ENCODE measurements around the gene CCDC61.

Gene CCDC61, protein sequence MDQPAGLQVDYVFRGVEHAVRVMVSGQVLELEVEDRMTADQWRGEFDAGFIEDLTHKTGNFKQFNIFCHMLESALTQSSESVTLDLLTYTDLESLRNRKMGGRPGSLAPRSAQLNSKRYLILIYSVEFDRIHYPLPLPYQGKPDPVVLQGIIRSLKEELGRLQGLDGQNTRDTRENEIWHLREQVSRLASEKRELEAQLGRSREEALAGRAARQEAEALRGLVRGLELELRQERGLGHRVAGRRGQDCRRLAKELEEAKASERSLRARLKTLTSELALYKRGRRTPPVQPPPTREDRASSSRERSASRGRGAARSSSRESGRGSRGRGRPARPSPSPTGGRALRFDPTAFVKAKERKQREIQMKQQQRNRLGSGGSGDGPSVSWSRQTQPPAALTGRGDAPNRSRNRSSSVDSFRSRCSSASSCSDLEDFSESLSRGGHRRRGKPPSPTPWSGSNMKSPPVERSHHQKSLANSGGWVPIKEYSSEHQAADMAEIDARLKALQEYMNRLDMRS

DNA sequence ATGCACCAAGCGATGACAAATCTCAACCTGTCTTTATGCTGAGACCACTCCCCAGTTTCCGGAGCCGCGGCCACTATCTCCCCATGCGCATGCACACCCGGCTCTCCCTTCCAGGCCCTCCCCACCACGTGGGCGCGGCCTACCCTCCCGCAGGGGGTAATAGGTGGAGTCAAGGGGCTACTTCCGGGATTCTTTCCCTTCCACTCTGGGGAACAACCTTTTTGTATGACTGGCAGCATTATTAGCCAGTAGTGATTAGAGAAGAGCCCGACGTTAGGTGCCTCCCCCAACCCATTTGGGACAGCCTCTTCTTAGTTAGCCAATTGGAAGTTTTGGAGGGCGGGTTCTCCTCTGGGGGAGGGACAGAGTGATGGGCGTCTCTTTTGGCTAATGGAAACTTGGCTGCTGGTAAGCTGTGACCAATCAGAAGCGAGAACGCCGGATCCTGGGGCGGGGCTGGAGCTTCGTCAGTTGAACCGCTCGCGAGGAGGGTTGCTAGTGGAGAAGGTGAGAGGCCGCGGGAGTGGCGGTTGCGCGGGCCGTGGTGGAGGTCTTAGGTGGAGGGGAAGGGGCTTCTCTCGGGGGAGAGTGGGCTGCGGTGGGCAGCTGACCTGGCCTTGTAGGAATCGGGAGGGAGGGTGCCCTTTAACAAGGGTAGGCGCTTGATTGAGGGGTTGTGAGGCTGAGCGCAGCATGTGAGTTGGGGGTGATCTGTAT, at the start of gene CCDC61:
Gene CCDC61 (plus strand): TSS at position 470 of the 717 bp plus-strand sequence. CDS start 7,552 bp downstream, outside the sequence.
- in situ Hi-C loops (cut with HindIII; ENCODE audit: low sequenced_read_pairs): loop anchor here (5.0 kb wide), 1 partner anchor 38 kb away; no protein-coding TSS in a partner anchor

DNA sequence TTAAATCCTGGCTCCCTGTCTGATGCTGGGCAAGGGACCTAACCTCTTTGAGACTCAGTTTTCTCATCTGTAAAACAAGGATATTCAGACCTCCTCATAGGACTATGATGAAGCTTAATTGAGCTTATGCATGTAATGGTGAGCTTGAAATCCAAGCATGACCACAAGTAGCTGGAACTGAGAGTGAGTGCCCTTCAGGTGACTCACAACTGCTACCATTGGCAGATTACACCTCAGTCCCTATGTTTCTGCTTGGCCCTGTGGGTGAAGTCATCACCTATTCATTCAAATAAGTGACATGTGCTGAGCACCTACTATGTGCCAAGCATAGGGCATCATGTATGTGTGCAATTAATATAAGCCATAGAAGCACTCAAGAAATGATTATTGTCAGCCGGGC, 47.3 kb upstream of the CCDC61 start:
- in situ Hi-C loops (cut with HindIII; ENCODE audit: low sequenced_read_pairs): no loop called here

DNA sequence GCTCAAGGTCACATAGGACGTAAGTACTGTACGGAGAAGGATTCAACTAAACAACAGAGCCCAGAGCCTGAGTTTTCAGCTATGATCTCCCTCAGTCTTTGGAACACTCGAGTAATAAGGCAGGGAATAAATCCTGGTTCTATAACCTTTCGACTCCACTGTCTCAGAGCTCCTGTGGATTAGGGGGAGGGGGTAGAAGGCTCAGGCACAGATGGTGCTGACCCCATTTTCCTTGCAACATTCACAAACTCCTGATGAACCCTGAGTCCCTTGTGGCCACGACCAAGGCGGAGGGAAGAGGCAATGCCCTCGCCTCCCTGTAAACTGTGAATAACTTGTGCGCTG, 43.0 kb upstream of the CCDC61 start:
- in situ Hi-C loops (cut with HindIII; ENCODE audit: low sequenced_read_pairs): no loop called here

DNA sequence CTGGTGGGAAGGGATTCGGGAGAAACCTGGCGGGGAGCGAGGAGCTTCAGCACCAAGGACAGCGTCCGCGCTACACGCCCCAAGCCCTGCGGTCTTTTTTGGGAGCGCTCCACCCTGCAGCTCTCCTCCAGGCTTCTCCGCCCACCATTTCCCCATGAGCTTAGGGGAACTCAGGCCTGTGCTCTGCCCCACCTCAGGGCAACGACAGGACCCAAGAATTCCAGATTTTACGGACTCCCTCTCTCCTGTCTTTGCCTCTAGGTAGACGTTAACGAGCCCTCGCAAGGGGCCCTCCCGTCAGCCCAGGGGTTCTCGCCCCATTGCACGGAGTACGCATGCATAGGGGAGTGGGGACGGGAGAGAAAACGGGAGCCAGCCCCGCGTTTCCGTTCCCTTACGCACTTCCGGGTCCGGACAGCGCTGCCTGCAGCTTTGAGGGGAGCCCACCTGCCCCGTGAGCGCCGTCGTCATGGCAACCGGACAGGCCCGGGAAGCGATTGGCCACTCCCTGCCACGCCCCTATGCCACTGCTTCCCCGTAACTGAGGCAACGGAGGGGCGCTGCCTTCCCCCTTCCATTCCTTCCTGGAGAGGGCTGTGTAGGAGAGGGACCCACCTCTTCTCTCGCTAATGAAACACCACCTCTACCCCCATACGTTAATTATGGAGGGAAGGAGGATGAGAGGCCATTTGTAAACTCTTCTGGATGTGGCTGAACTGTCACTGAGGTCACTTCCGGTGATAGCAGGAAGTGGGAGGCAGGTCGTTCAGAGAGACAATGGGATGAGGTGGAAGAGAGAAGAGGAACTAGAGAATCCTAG, 42.4 kb upstream of the CCDC61 start:
- in situ Hi-C loops (cut with HindIII; ENCODE audit: low sequenced_read_pairs): no loop called here

DNA sequence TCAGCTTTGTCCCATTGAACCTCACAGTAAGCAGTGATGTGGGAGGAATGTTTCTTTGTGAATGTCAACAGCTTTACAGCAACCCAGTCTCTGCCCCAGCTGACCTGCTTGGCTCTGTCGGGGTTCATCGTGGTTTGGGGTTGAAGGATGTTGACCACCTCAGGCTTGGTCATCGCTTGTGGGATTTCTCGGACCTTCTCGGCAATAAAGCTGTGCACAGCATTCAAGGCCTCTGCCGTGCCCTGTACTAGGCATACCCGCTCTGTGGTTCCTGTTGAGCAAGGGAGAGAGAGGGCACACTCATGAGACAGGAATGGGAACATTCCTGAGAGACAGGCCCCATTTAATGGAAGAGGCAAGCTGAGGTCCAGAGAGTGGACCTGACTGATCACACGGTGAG, 41.6 kb upstream of the CCDC61 start:
- in situ Hi-C loops (cut with HindIII; ENCODE audit: low sequenced_read_pairs): no loop called here

DNA sequence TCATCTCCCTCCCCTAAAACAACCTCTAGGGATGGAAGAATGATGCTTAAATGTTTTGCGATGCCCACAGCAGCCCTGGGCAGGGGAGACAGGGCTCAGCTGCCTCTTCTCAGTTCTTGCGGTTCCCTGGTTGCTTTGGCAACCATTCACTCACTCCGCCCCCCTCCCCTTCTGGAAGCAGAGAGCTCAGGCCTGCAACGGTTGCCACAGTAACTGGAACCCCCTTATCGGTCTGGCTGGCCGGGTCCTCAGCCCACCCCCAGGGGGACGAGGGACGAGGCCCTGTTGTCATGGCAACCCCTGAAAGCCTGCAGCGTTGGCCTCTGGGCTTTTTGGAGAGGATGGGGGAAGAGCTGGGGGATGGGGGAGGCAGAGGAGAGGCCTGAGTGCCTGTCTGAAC, 41.1 kb upstream of the CCDC61 start:
- in situ Hi-C loops (cut with HindIII; ENCODE audit: low sequenced_read_pairs): no loop called here

DNA sequence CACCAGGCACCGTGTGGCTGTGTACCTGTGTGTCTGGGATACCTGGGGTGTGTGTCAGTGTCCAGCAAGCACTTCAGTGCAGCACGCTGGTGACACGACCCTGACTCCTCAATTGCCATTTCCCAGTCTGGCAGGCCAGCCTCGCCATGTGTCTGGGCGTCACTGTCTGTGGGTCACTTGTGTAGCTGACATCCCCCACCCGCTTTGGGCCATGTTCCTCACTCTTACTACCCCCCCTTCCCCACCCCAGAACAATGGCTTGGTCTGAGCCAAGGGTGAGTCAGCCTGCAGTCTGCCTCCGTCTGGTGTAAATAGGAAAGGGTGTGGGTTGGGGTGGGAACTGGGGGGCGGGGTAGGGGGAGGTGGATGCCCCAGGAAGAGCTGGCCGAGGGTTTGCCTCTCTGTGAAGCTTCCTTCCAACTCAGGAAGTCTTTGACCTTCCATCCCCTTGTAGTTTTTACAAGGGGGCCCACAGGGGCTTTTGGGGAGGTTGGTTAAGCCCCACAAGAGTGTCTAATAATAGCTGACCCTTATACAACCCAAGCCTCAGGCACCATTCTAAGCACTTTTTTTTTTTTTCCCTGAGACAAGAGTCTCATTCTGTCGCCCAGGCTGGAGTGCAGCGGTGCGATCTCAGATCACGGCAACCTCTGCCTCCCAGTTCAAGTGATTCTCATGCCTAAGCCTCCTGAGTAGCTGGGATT, 39.2 kb upstream of the CCDC61 start:
- in situ Hi-C loops (cut with HindIII; ENCODE audit: low sequenced_read_pairs): loop anchor here (5.0 kb wide), 2 partner anchors 41 to 49 kb away; partner anchors contain the start of gene CCDC61

DNA sequence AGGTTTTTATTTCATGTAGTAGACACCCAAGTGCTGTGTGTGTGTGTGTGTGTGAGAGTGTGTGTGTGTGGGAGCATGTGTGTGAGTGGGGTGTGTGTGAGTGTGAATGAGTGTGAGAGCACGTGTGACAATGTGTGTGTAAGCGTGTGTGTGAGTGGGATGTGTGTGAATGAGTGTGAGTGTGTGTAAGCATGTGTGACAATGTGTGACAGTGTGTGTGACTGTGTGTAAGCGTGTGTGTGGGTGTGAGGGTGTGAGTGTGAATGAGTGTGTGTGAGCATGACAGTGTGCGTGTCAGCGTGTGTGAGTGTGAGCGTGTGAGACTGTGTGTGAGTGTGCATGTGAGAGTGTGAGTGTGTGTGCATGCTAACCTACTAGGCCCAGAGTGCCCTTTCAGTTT, 36.9 kb upstream of the CCDC61 start:
- in situ Hi-C loops (cut with HindIII; ENCODE audit: low sequenced_read_pairs): loop anchor here (5.0 kb wide), 2 partner anchors 39 to 51 kb away; partner anchors contain the start of gene CCDC61

DNA sequence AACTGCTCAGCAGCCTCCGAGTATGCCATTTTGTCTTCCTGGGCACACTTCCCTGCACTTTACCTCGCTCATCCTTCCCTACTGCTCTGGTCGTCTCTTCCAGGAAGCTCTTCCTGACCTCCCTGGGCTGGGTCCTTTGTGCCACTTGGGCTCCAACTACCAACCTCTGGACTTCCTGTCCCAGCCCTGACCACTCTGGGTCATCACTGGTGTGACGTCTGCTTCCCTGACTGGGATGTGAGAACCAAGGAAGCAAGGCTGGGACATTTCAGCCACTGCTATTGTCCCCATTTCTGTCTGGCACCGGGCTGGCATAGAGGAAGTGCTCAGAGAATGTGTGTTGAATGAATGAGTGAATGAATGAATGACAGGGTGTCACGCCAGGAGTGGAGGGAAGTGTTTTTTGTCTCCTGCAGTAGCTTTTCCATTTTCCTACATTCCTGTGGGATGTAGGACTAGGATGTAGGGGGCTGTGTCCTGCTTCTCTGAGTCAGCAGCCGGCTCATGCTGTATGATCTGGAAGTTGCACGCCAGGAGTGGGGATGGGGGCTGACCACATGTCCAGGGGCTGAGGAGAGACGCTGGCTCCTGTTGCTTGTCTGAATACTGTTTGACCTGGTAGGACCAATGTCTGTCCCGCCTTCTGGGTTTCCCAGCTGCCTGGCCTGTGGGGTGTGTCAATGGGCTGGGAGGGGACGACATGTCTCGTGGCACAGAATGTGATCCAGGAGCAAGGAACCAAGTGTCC, 36.3 kb upstream of the CCDC61 start:
- in situ Hi-C loops (cut with HindIII; ENCODE audit: low sequenced_read_pairs): loop anchor here (5.0 kb wide), 2 partner anchors 38 to 52 kb away; partner anchors contain the start of gene CCDC61

DNA sequence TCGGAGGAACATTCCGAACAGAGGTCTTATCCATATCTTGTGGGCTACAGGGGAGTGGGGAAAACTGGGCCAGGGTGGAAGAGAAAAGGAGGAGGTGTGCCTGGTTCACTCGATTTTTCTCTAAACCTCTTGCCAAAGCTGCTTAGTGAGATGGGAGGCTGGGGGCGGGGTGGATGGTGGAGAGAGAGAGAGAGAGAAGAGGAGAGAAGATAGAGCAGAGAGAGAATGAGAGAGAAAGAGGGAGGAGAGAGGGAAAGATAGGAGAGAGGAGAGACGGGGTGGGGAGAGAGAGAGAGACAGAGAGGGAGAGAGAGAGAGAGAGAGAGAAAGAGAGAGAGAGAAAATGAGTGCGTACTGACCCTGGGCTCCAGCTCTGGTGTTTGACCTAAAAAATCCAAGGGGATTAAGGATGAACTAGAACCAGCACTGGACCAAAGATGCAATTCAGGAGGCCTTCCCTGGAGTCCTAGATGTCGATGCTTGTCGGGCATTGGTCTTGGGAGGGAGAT, 35.7 kb upstream of the CCDC61 start:
- in situ Hi-C loops (cut with HindIII; ENCODE audit: low sequenced_read_pairs): loop anchor here (5.0 kb wide), 2 partner anchors 38 to 52 kb away; partner anchors contain the start of gene CCDC61

DNA sequence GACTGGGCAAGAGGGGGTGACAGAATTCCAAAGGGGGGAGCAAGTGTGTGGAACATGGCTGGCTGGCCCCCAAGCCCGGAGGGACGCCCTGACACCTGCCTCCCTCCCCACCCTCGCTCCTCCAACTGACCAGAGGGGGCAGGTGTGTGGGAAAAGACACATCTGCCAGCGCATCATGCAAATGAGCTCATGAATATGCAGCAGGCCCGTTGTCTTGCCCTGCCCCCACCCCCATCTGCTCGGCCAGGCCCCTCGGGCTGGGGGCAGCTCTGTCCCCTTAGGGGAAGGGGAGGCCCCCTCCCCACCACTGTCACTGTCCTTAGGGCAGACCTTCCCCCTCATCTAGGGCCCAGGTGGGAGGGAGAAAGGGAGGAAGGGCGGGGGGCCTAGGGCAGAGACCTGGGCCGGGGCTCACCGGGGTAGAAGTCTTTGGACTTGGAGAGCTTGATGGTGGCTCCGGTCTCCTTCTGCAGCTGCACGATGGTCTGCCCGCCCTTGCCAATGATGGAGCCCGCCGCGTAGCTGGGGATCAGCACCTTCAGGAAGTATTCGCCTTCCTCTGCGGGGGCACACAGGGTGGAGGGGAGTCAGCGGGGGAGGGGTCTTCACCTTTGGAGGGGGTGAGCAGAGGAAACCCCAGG, 34.6 kb upstream of the CCDC61 start:
- in situ Hi-C loops (cut with HindIII; ENCODE audit: low sequenced_read_pairs): no loop called here

DNA sequence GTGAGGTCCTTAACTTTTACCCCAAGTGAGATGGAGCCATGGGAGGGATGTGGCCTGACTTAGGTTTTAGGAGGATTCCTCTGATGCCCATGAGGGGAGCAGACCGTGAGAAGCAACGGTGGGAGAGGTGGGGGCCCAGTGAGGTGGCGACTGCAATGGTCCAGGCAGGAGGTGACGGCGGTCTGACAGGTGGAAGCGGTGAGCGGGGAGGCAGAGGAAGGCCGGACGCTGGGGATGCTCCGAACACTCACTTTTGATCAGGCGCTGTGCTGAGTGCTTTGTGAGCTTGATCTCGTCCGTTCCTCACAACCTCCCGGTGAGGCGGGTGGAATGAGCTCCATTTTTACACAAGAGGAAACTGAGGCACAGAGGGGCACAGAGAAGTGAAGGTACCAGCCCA, 33.2 kb upstream of the CCDC61 start:
- in situ Hi-C loops (cut with HindIII; ENCODE audit: low sequenced_read_pairs): no loop called here

DNA sequence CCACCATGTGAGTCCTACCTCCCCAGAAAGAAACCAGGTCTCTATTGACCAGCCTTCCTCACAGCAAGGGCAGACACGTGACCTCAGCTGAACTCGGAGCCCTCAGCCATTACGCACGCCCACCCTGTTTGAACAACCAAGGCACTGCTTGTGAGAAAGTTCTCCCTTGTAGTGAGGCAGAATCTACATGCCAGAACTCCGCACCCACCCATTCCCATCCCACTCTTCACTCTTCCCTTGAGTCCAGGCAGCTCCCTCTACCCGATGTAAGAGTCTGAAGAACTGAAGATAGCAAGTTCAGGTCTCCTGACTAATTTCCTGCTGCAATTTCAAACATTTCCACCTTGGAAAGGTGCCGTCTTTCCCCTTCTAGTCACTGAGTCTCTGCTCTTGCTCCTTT, 28.0 kb upstream of the CCDC61 start:
- in situ Hi-C loops (cut with HindIII; ENCODE audit: low sequenced_read_pairs): no loop called here

DNA sequence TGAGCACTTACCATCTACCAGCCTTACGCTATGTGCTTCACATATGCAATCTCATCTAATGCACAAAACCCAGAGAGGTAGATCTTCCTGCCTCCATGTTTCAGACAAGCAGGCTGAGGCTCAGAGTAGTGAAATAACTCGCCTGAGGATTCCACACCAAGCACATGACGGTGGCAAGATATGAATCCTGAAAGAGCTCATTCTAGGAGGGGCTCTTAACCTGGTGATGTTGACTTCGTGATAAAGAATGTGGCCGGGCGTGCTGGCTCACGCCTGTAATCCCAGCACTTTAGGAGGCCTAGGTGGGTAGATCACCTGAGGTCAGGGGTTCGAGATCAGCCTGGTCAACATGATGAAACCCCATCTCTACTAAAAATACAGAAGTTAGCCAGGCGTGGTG, 26.6 kb upstream of the CCDC61 start:
- in situ Hi-C loops (cut with HindIII; ENCODE audit: low sequenced_read_pairs): no loop called here

DNA sequence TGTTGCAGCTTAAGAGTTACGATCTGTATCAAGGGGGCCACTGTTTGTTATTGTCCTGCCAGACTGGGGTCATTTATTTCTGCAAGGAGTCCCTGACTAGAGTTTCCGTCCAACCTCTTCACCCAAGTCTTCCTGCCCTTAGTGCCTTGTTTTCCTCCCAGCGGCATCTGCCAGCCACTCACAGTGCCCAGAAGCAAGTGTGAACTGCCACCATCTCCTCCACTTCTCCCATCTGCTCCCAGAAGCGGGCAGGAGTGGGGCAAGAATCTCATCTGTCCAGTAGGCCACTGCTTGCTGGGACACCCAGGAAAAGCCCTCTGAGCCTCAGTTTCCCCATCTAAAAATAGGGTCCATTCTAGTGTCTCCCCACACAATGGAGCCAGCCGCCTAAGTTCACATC, 25.6 kb upstream of the CCDC61 start:
- in situ Hi-C loops (cut with HindIII; ENCODE audit: low sequenced_read_pairs): no loop called here

DNA sequence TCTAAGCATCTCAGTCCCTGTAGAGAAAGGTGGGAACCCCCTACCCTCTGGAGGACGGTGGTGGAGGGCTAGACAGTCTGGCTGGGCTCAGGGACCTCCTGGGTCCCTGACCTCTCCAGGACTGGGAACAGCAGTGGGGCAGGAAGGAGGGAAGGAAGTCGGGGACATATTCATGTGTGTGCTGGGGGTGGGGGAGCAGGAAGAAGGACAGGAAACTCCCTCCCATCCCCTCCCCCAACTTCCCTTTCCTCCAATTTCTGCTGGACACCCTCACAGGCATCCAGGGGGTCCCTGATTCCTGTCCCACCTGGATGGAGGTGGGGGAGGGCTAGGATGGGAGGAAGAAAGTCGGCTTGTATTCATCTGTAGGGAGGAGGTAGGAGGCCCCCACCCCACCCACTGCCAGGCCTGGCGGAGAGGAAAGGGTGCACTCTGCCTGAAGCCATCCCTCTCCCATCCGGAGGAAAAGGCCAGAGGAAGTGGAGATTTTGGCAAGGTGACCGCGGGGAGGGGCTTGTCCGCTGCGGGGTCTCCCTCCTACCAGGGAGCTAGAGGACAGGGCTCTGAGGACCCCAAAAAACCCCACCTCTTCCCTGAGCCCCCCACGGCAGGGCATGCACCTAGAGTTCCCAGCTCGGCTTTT, 23.9 kb upstream of the CCDC61 start:
- in situ Hi-C loops (cut with HindIII; ENCODE audit: low sequenced_read_pairs): no loop called here

DNA sequence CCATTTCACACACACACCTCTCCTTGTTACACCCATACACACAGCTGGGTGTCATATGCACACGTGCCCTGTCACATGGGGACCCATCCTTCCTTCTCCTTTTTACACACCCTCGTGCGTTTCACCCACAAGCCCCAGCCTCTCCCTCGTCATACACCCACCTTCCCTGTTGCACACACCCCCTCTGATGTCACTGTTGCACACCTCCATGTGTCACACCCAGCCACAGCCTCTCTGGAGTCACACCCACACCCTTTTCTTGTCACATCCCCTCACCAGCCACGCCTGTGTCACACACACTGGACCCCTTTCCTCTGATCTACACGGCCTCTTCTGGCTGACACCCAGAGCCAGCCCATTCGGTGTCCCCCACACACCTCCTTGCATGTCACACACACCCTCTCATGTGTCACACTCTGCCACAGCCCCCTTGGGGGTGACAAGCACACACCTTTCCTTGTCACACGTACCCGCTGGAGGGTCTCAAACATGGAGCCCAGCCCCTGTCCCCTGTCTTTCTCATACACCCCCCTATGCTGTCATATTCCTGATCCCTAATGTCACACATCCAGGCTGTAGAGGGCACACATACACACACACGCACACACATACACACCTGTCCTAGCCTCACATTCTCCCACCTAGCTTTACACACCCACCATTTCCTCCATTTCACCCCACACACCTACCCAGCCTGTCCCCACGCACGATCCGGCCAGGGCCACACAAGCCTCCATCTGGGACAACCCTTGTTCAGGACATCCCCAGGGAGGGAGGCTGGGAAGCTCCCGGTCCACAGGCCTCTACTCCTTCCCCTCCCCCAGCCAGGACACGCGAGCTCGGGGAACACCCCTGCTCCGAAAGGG, 23.0 kb upstream of the CCDC61 start:
- in situ Hi-C loops (cut with HindIII; ENCODE audit: low sequenced_read_pairs): no loop called here

Data from endothelial cell of hepatic sinusoid (primary cell).